ENCODE results near the gene GTPBP1. TPM values are rescaled to one million over a fixed set of nuclear protein-coding genes. Genes with fewer than 3 reads are reported as not detected.

GTPBP1 gene
- total and polyA plus RNA-seq, 2 of the 4 experiments (the other 2 are of a cell fraction): 12.4 to 29.5 TPM

- Histone ChIP-seq H2BK15ac (ENCODE audit: low read depth, low read length) (no peak overlapping the region), H3K4me2 (ENCODE audit: low read depth, low read length) (no peak overlapping the region), H3K9ac (ENCODE audit: low read depth, low read length) (no peak overlapping the region), H3K27me3 (ENCODE audit: control insufficient read depth, insufficient read depth, low read length) (no peaks in the 10 kb centered on the region), H4K8ac (ENCODE audit: low read depth in 2 of 2, low read length in 2 of 2) (no peak overlapping the region), H3K9me3 (ENCODE audit: control insufficient read depth, insufficient read depth, low read length) (no peaks in the 10 kb centered on the region), H2AK9ac (replicated peaks; ENCODE audit: low read depth, low read length, poor library complexity) (no peak overlapping the region), H3K4me3 (ENCODE audit: insufficient read depth, low read depth, low read length) (no peak overlapping the region), H3K23ac (ENCODE audit: low read depth, low read length) (no peak overlapping the region), H3K79me1 (ENCODE audit: low read depth in 1 of 2, low read length in 2 of 2) (peaks cover 31 to 51% of the 10 kb centered on the region in 2 experiments), H2AK5ac (ENCODE audit: low read depth, low read length) (no peak overlapping the region), H4K20me1 (ENCODE audit: insufficient read depth, low read length) (0 out of 2 replicates have a peak, but pooled peaks cover 4% of the 10 kb centered on the region), H3K56ac (ENCODE audit: extremely low read depth, insufficient read depth, low read length) (no peak overlapping the region), H3K14ac (replicated peaks; ENCODE audit: low read depth, low read length) (no peak overlapping the region), H2BK120ac (ENCODE audit: low read depth, low read length) (no peak overlapping the region), H3K4ac (ENCODE audit: low read depth, low read length) (no peak overlapping the region), H3K18ac (ENCODE audit: low read depth, low read length) (no peak overlapping the region), H3K4me1 (ENCODE audit: control insufficient read depth, insufficient read depth, low read length) (no peaks in the 10 kb centered on the region; the same call in 1 of the 2 replicates), H3K27ac (ENCODE audit: insufficient read depth, low read length) (no peak overlapping the region), H4K91ac (ENCODE audit: insufficient read depth, low read depth, low read length) (no peak overlapping the region), H2AFZ (replicated peaks; ENCODE audit: low read length, poor library complexity) (no peak overlapping the region), H3K36me3 (ENCODE audit: control insufficient read depth, insufficient read depth, low read length) (peaks cover 47% of the 10 kb centered on the region), H2BK20ac (ENCODE audit: low read depth, low read length) (no peak overlapping the region), H4K5ac (ENCODE audit: low read depth, low read length) (no peak overlapping the region), H3K9me1 (ENCODE audit: insufficient read depth, low read length) (peaks cover 4% of the 10 kb centered on the region; the same call in 1 of the 2 replicates), H2BK5ac (ENCODE audit: low read depth, low read length, poor library complexity, severe bottlenecking) (no peak overlapping the region)
- in situ Hi-C loops (cut with MboI; ENCODE audit: low sequenced_read_pairs): no loop called here
- BruUV-seq (replicated peaks): no TSS peak
- TF ChIP-seq CTCF (conservative IDR thresholded peaks at IDR 0.05; ENCODE audit: low read depth, low read length): no peak
- TF ChIP-seq SMC3 (IDR thresholded peaks at IDR 0.05; ENCODE audit: low read depth, low read length): no peak
- TF ChIP-seq RFX5 (IDR thresholded peaks at IDR 0.05; ENCODE audit: low read depth, low read length): no peak
- no peak for TF ChIP-seq BHLHE40 (IDR thresholded peaks at IDR 0.05; ENCODE audit: low read depth, low read length)
- TF ChIP-seq FOS (IDR thresholded peaks at IDR 0.05; ENCODE audit: low read depth, low read length): no peak
- no peak for TF ChIP-seq MAZ (IDR thresholded peaks at IDR 0.05; ENCODE audit: borderline replicate concordance, low read depth, low read length)
- no peak for TF ChIP-seq MXI1 (IDR thresholded peaks at IDR 0.05; ENCODE audit: borderline replicate concordance, low read depth, low read length)
- no peak for TF ChIP-seq ELK1 (IDR thresholded peaks at IDR 0.05; ENCODE audit: borderline replicate concordance, low read depth, low read length)
- TF ChIP-seq NFE2L2 (IDR thresholded peaks at IDR 0.05; ENCODE audit: low read depth, low read length): no peak
- no peak for TF ChIP-seq RAD21 (IDR thresholded peaks at IDR 0.05; ENCODE audit: low read length)
- no peak for TF ChIP-seq POLR2A (IDR thresholded peaks at IDR 0.05; ENCODE audit: low read depth, low read length)
- TF ChIP-seq CHD1 (IDR thresholded peaks at IDR 0.05; ENCODE audit: low read depth, low read length): no peak
- no peak for TF ChIP-seq RCOR1 (IDR thresholded peaks at IDR 0.05; ENCODE audit: insufficient replicate concordance, low read length)
- TF ChIP-seq USF2 (IDR thresholded peaks at IDR 0.05; ENCODE audit: low read depth, low read length): no peak
- DNase-seq: no peak
- intact Hi-C loops (cut with micrococcal nuclease): no loop called here
- ChIA-PET POLR2A (ENCODE audit: unreplicated experiment) (no interaction called here), CTCF (no interaction called here)
- no CpG with 5 or more reads among the region's 9 CpGs for WGBS, 2 experiments (ENCODE audit: extremely low coverage in 2 of 2, insufficient read length in 1 of 2)
- dilution Hi-C loops (cut with HindIII; ENCODE audit: low sequenced_read_pairs, unreplicated experiment): no loop called here
- ATAC-seq (ENCODE audit: low read depth): no peak
Observed at GRCh38 chr22:38684895-38685294, 20.8 kb upstream of the GTPBP1 start.

Measured in IMR-90 (cell line).